ENCODE measurements around the gene CDKL1. TPM values are rescaled to one million over a fixed set of nuclear protein-coding genes. Genes with fewer than 3 reads are reported as not detected.

The CDKL1 gene
- total RNA-seq, 4 donors from 2014 or later: 2.9 to 16.6 (median 11.5) TPM

DNA sequence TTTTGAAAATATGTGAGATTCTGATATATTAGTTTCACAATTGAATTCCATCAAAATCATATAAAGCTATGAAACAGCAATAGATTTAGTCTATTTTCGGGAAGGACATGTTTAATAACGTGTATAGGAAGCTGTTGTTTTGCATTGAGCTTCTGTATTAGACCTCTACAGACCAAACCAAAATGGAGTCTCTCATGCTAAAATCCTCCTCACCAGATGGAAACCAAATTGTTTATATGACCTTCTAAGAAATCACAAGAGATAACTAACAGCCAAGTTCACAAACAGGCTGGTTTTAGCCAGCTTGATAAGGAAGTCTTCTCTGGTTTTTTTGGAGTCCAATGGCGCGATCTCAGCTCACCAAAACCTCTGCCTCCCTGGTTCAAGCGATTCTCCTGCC lies 108.5 kb downstream of the CDKL1 start:
- WGBS, 2 donors: 94 to 98% methylated on average over 5 of the region's 5 CpGs
- no peaks in the 10 kb centered on the region for H3K4me1 ChIP-seq
- no peak for TF ChIP-seq POLR2A (IDR thresholded peaks at IDR 0.05)
- TF ChIP-seq, protein P1, sequence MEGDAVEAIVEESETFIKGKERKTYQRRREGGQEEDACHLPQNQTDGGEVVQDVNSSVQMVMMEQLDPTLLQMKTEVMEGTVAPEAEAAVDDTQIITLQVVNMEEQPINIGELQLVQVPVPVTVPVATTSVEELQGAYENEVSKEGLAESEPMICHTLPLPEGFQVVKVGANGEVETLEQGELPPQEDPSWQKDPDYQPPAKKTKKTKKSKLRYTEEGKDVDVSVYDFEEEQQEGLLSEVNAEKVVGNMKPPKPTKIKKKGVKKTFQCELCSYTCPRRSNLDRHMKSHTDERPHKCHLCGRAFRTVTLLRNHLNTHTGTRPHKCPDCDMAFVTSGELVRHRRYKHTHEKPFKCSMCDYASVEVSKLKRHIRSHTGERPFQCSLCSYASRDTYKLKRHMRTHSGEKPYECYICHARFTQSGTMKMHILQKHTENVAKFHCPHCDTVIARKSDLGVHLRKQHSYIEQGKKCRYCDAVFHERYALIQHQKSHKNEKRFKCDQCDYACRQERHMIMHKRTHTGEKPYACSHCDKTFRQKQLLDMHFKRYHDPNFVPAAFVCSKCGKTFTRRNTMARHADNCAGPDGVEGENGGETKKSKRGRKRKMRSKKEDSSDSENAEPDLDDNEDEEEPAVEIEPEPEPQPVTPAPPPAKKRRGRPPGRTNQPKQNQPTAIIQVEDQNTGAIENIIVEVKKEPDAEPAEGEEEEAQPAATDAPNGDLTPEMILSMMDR (IDR thresholded peaks at IDR 0.05): no peak

DNA sequence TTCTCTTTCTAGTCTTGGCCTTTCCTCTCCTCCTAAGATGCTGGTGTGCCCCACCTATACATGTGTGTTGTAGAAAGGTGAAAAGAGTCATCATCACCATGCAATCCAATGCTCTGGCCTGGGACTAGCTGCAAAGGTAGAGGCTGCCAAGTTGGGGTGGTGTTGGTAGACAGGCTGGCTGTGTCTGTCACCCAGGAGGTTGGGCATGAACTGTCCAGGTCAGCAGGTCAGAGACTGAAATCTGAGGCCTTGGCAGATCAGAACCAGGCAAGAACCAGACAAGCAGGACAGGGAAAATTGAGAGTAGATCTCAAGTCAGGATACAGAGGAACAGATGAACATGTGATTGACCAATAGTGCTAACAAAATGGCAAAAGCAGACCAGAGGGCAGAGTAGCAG lies 110.8 kb downstream of the CDKL1 start:
- Histone ChIP-seq H3K27me3 (no peaks in the 10 kb centered on the region), H3K36me3 (peaks cover 0 to 33% (median 0%) of the 10 kb centered on the region in 3 donors), H3K4me3 (no peak overlapping the region), H3K27ac (no peak overlapping the region), H3K9me3 (no peaks in the 10 kb centered on the region), H3K4me1 (no peaks in the 10 kb centered on the region)
- no peak for DNase-seq
- TF ChIP-seq, protein P1 (IDR thresholded peaks at IDR 0.05): no peak
- TF ChIP-seq POLR2A (IDR thresholded peaks at IDR 0.05): no peak
- intact Hi-C loops (cut with DNase I): no loop called here

More for the DNA sequence above, 108.5 kb downstream of the CDKL1 start:
- Histone ChIP-seq H3K36me3 (peaks cover 0 to 27% (median 0%) of the 10 kb centered on the region in 3 donors), H3K4me3 (no peak overlapping the region), H3K27me3 (no peaks in the 10 kb centered on the region), H3K27ac (no peak overlapping the region), H3K9me3 (no peaks in the 10 kb centered on the region)
- DNase-seq: no peak
- intact Hi-C loops (cut with DNase I): no loop called here

Small RNA genes lying within 50 kb of the gene (small RNA-seq; reads per million reads assigned to genes)
- 0 reads per million in 4 donors for gene MIR4504

Other genes with a start within 250 kb of the CDKL1 start
- 10 to 100 TPM; 13.8 to 29.6 (median 18.6) TPM for gene SOS2, start 165.3 kb downstream of the CDKL1 start, total RNA-seq
- 10 to 100 TPM in 2 of 4 donors, 1 to 10 TPM in 2; 6.5 to 14.2 (median 9.3) TPM for gene L2HGDH, start 84.7 kb downstream of the CDKL1 start, total RNA-seq
- gene DMAC2L, start 84.6 kb downstream of the CDKL1 start, total RNA-seq: 10 to 100 TPM; 13.4 to 21.7 (median 16.6) TPM
- gene MAP4K5, start 135.7 kb upstream of the CDKL1 start, total RNA-seq: 100 to 1,000 TPM in 3 of 4 donors, 10 to 100 TPM in 1; 73.6 to 143 (median 124) TPM
- gene ATL1, start 163.3 kb upstream of the CDKL1 start, total RNA-seq: 1 to 10 TPM; 3.3 to 7.3 (median 6.0) TPM

Measured in esophagus squamous epithelium (tissue), 5 donors.